Thyroid gland (tissue), 4 donors: ENCODE results near the gene KRTAP3-2. TPM values are rescaled to one million over a fixed set of nuclear protein-coding genes. Genes with fewer than 3 reads are reported as not detected.

Experiments
- DNase-seq, 2 donors: peaks; one replicate each; pipeline ENCODE4 v3.0.0-alpha.2; 2019
- H3K27ac ChIP-seq, 3 donors: fragments of 200-600 bp; sonication (generic); 1 replicate in 2 of 3; 2 replicates in 1 of 3; pipeline ENCODE4 v1.5.1; 2016 to 2019; ENCODE audit warnings: mild to moderate bottlenecking in 1 of 3, moderate library complexity in 1 of 3
- H3K27me3 ChIP-seq: fragments of 200-600 bp; sonication (generic); one replicate; pipeline ENCODE4 v1.5.1; 2019
- H3K36me3 ChIP-seq, 2 donors: fragments of 200-600 bp; sonication (generic); one replicate each; pipeline ENCODE4 v1.5.1; 2016 to 2019
- H3K4me1 ChIP-seq, 2 donors: fragments of 200-600 bp; sonication (generic); one replicate each; pipeline ENCODE4 v1.5.1; 2017 to 2019
- H3K4me3 ChIP-seq, 3 donors: fragments of 200-600 bp; sonication (generic); replicated peaks in 1 of 3; 1 replicate in 2 of 3; 2 replicates in 1 of 3; pipeline ENCODE4 v1.5.1; 2016; ENCODE audit warnings: mild to moderate bottlenecking in 1 of 3
- H3K9me3 ChIP-seq: fragments of 200-600 bp; sonication (generic); one replicate; pipeline ENCODE4 v1.5.1; 2017
- POLR2A ChIP-seq, 2 donors: fragments of 450-650 bp; IDR thresholded peaks; one replicate each; pipeline ENCODE4 v1.6.1; 2017; ENCODE audit warnings: antibody characterized with exemption in 2 of 2, mild to moderate bottlenecking in 2 of 2, moderate library complexity in 1 of 2
- WGBS, 2 donors: methylation state at CpG; one replicate each; pipeline ENCODE4 v1.1.5; 2017; 5-methylcytosine and 5-hydroxymethylcytosine counted together
- intact Hi-C: fragments of 100-400 bp; cut with DNase I; formaldehyde crosslinking; loops from one replicate; pipeline ENCODE4 v1.15.1; 2023
- total RNA-seq, 4 donors: library from RNA; depleted of rRNA; stranded (reverse); fragments of >200 nt; gene quantifications; one replicate each; pipeline ENCODE4 v1.2.3, GENCODE V29; 2016
- TF ChIP-seq, protein P1 (sequence below), 6 experiments: fragments of 200-600 bp in 3 of 6; fragments of 450-650 bp in 3 of 6; sonication (generic) in 3 of 6; IDR thresholded peaks; one replicate each; pipeline ENCODE4 v1.5.1; 2016 to 2019; ENCODE audit warnings: antibody characterized with exemption in 6 of 6, mild to moderate bottlenecking in 2 of 6, inconsistent platforms in 1 of 6, moderate library complexity in 1 of 6

Gene KRTAP3-2
- total RNA-seq, 4 donors from 2014 or later: not detected

DNA sequence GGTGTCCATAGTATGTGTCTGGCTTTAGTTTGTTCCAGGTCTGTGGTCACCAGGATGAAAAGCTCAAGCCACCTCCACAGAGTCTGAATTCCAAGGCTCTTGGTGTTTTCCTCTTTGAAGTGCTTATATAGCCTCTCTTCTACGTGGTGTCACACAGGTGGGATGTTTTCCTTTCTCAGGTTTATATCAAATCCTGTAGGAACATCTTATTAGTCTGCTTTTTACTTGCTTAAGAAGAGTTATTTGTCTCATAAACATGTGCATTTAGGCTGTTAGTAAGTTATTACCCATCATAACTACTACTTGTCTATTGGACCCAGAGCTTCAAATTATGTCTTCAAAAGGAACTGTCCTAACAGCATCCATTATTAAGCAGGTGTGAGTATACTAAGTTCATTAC, 32.9 kb downstream of the KRTAP3-2 start, which contains the start of gene KRT39:
TSS of gene KRT39 (minus strand) at position 101 of the 400 bp plus-strand sequence. CDS start at position 9, 92 bp downstream.
- Histone ChIP-seq H3K4me1 (no peaks in the 10 kb centered on the region), H3K36me3 (no peaks in the 10 kb centered on the region), H3K27ac (no peak within 1 kb of the TSS), H3K4me3 (no peak within 1 kb of the TSS), H3K27me3 (no peaks in the 10 kb centered on the region), H3K9me3 (no peaks in the 10 kb centered on the region)
- TF ChIP-seq POLR2A (IDR thresholded peaks at IDR 0.05): no peak
- TF ChIP-seq, protein P1, sequence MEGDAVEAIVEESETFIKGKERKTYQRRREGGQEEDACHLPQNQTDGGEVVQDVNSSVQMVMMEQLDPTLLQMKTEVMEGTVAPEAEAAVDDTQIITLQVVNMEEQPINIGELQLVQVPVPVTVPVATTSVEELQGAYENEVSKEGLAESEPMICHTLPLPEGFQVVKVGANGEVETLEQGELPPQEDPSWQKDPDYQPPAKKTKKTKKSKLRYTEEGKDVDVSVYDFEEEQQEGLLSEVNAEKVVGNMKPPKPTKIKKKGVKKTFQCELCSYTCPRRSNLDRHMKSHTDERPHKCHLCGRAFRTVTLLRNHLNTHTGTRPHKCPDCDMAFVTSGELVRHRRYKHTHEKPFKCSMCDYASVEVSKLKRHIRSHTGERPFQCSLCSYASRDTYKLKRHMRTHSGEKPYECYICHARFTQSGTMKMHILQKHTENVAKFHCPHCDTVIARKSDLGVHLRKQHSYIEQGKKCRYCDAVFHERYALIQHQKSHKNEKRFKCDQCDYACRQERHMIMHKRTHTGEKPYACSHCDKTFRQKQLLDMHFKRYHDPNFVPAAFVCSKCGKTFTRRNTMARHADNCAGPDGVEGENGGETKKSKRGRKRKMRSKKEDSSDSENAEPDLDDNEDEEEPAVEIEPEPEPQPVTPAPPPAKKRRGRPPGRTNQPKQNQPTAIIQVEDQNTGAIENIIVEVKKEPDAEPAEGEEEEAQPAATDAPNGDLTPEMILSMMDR (IDR thresholded peaks at IDR 0.05): no peak
- WGBS, 2 donors: 44 to 52% methylated on average over 1 of the region's 1 CpG
- intact Hi-C loops: no loop called here
- no peak for DNase-seq

DNA sequence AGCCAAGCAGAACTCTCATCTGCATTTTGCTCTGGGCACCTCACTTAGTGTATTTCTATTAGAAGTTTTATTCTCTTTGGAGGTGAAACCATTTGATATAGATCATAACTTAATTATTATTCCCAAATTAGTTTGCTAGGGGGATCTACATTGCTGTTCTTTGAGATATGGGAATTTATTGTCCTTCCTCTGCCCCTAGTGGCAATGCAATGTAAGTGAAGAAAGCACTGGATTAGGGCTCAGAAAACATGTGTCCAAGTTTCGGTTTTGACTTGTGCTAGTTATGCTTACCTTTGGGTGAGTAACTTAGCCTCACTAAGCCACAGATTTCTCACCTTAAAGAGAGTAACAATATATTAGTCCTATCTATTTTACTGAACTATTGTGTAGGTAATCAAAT, 35.9 kb downstream of the KRTAP3-2 start:
- no peaks in the 10 kb centered on the region for H3K4me1 ChIP-seq
- 23 to 42% methylated on average over 1 of the region's 1 CpG for WGBS, 2 donors
- H3K4me3 ChIP-seq: no peak overlapping the region
- no peaks in the 10 kb centered on the region for H3K27me3 ChIP-seq
- H3K9me3 ChIP-seq: no peaks in the 10 kb centered on the region
- DNase-seq: no peak
- intact Hi-C loops: no loop called here
- no peak for TF ChIP-seq POLR2A (IDR thresholded peaks at IDR 0.05)
- TF ChIP-seq, protein P1 (IDR thresholded peaks at IDR 0.05): peak in 4 of 6 experiments; percentile 44 to 71 (median 54)
- no peaks in the 10 kb centered on the region for H3K36me3 ChIP-seq
- no peak overlapping the region for H3K27ac ChIP-seq

DNA sequence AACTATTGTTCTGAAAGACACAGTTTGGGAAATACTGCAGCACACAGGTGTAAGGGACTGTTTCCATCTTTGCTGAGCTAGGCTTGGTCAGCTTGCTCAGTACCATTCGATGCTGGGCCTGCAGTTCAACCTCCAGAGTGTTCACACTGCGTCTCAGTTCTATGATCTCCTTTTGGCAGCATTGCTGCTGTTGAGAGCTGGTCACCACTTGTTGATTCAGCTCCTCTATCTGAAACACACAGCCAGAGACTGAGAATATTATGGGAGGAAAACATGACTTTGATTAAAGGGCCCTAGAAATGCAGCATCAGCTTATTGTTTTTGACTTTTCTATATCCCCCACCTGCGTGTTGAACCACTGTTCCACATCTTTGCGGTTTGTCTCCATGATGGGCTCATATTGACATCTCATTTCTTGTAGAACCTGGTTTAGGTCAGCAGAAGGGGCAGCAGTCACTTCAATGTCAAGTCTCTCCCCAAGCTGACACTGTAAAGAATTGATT, 37.6 kb downstream of the KRTAP3-2 start:
- Histone ChIP-seq H3K27me3 (no peaks in the 10 kb centered on the region), H3K4me1 (no peaks in the 10 kb centered on the region), H3K27ac (no peak overlapping the region), H3K36me3 (no peaks in the 10 kb centered on the region), H3K4me3 (no peak overlapping the region), H3K9me3 (no peaks in the 10 kb centered on the region)
- TF ChIP-seq, protein P1 (IDR thresholded peaks at IDR 0.05): no peak
- TF ChIP-seq POLR2A (IDR thresholded peaks at IDR 0.05): no peak
- intact Hi-C loops: no loop called here
- whole genome bisulfite sequencing, 2 donors: 68 to 73% methylated on average over 4 of the region's 4 CpGs
- DNase-seq: no peak

DNA sequence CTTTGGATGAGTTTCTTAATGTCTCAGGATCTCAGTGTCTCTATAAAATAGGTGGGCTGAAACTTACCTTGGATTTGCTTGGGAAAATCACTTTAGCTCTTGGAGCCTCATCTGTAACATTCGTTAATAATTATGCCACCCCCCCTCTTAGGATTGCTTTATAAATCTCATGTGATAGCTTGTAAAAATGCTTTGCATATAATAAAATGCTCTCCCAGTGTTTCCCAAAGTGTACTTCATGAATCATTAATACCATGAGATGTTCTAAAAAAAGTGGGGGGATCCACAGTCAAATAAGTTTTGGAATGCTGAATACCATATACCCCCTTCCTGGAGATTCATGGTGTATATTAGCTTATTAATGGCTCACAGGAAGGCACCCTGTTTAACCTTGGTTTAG, 38.1 kb downstream of the KRTAP3-2 start:
- intact Hi-C loops: no loop called here

DNA sequence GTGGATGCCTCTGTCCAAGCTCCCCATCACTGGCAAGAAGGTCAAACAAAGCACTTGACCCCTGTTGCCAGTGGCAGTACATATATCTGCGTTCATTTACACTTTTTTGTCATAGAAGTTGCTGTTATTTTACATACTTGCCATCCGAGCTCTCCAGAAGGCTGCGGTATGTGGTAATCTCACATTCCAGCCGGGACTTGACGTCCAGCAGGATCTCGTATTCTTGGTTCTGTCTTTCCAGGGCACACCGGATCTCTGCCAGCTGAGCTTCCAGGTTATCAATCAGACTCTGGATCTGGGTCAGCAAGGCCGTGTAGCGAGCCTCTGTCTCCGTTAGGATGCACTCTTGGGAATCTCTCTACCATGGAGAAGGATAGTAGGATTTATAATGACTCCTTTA, 39.6 kb downstream of the KRTAP3-2 start:
- no peaks in the 10 kb centered on the region for H3K27me3 ChIP-seq
- no peak for TF ChIP-seq POLR2A (IDR thresholded peaks at IDR 0.05)
- TF ChIP-seq, protein P1 (IDR thresholded peaks at IDR 0.05): no peak
- H3K27ac ChIP-seq: no peak overlapping the region
- WGBS, 2 donors: 61 to 64% methylated on average over 10 of the region's 10 CpGs
- intact Hi-C loops: no loop called here
- no peak overlapping the region for H3K4me3 ChIP-seq
- no peaks in the 10 kb centered on the region for H3K9me3 ChIP-seq
- H3K36me3 ChIP-seq: no peaks in the 10 kb centered on the region
- no peak for DNase-seq
- H3K4me1 ChIP-seq: no peaks in the 10 kb centered on the region

More for the DNA sequence above, 38.1 kb downstream of the KRTAP3-2 start:
- Histone ChIP-seq H3K36me3 (no peaks in the 10 kb centered on the region), H3K27ac (no peak overlapping the region), H3K9me3 (no peaks in the 10 kb centered on the region), H3K4me3 (no peak overlapping the region), H3K4me1 (no peaks in the 10 kb centered on the region), H3K27me3 (no peaks in the 10 kb centered on the region)
- TF ChIP-seq POLR2A (IDR thresholded peaks at IDR 0.05): no peak
- TF ChIP-seq, protein P1 (IDR thresholded peaks at IDR 0.05): no peak
- no peak for DNase-seq
- 93 to 98% methylated on average over 1 of the region's 1 CpG for WGBS, 2 donors
